CD14-positive monocyte (primary cell): ENCODE measurements around the gene PTPRD. TPM values are rescaled to one million over a fixed set of nuclear protein-coding genes. Genes with fewer than 3 reads are reported as not detected.

Experiments used
- DNase-seq, 3 donors: peaks; one replicate each; pipeline ENCODE4 v3.0.0-alpha.2; 2011 to 2022
- H2AFZ ChIP-seq: 2 replicates; pipeline ENCODE4 v1.6.0; 2012; ENCODE audit warnings: mild to moderate bottlenecking, low read depth, low read length, inconsistent platforms; ENCODE audit not compliant: insufficient read depth, poor library complexity, severe bottlenecking
- H3K27ac ChIP-seq, 2 donors: 1 replicate in 1 of 2; 2 replicates in 1 of 2; pipeline ENCODE4 v1.5.1; 2012 to 2013; ENCODE audit warnings: low read length in 2 of 2, control low read depth in 1 of 2, inconsistent platforms in 1 of 2, low read depth in 1 of 2, mild to moderate bottlenecking in 1 of 2
- H3K27me3 ChIP-seq, 2 donors: one replicate each; pipeline versions ENCODE4 v1.6.0 to v1.6.1; 2011 to 2013; ENCODE audit warnings: low read length in 2 of 2; ENCODE audit not compliant: control insufficient read depth in 2 of 2, insufficient read depth in 2 of 2
- H3K36me3 ChIP-seq, 2 donors: replicated peaks in 1 of 2; 1 replicate in 1 of 2; 2 replicates in 1 of 2; pipeline versions ENCODE4 v1.5.1 to v1.6.1; 2012 to 2013; ENCODE audit warnings: low read length in 2 of 2, control low read depth in 1 of 2, inconsistent platforms in 1 of 2, mild to moderate bottlenecking in 1 of 2; ENCODE audit not compliant: insufficient read depth in 2 of 2, control insufficient read depth in 1 of 2
- H3K4me1 ChIP-seq, 2 donors: 1 replicate in 1 of 2; 2 replicates in 1 of 2; pipeline versions ENCODE4 v1.5.1 to v1.6.1; 2012 to 2013; ENCODE audit warnings: low read length in 2 of 2, control low read depth in 1 of 2, inconsistent platforms in 1 of 2, mild to moderate bottlenecking in 1 of 2, moderate library complexity in 1 of 2; ENCODE audit not compliant: insufficient read depth in 2 of 2, control insufficient read depth in 1 of 2
- H3K4me2 ChIP-seq: replicated peaks from 2 replicates; pipeline ENCODE3; 2012; ENCODE audit warnings: low read length, moderate library complexity, mild to moderate bottlenecking; ENCODE audit not compliant: poor library complexity, severe bottlenecking; ENCODE audit errors: extremely low read depth
- H3K4me3 ChIP-seq, 3 experiments: fragments of 200-600 bp in 1 of 3; sonication (generic) in 1 of 3; replicated peaks in 1 of 3; 1 replicate in 2 of 3; 2 replicates in 1 of 3; pipeline ENCODE4 v1.5.1; 2011 to 2013; ENCODE audit warnings: low read length in 3 of 3, mild to moderate bottlenecking in 3 of 3, control low read depth in 2 of 3, low read depth in 2 of 3, inconsistent platforms in 1 of 3, moderate library complexity in 1 of 3
- H3K79me2 ChIP-seq: 2 replicates; pipeline ENCODE4 v1.6.0; 2012; ENCODE audit warnings: mild to moderate bottlenecking, control low read depth, inconsistent platforms, low read length, moderate library complexity; ENCODE audit not compliant: insufficient read depth
- H3K9ac ChIP-seq: 2 replicates; pipeline ENCODE4 v1.6.0; 2017; ENCODE audit warnings: low read length, mild to moderate bottlenecking; ENCODE audit not compliant: insufficient read depth, poor library complexity, severe bottlenecking
- H3K9me3 ChIP-seq, 2 donors: replicated peaks in 1 of 2; 1 replicate in 1 of 2; 2 replicates in 1 of 2; pipeline versions ENCODE4 v1.5.1 to v1.6.1; 2012 to 2013; ENCODE audit warnings: low read length in 2 of 2, control low read depth in 1 of 2; ENCODE audit not compliant: control insufficient read depth in 1 of 2, insufficient read depth in 1 of 2
- H4K20me1 ChIP-seq: 2 replicates; pipeline ENCODE4 v1.6.0; 2012; ENCODE audit warnings: mild to moderate bottlenecking, low read length, control low read depth, moderate library complexity; ENCODE audit not compliant: insufficient read depth
- H3K27ac Mint-ChIP-seq, 7 donors: one replicate each; pipeline ENCODE4 v1.8.0; 2020; ENCODE audit warnings: mild to moderate bottlenecking in 7 of 7, mixed read lengths in 7 of 7, moderate library complexity in 6 of 7, inconsistent platforms in 2 of 7
- H3K27me3 Mint-ChIP-seq, 3 donors: one replicate each; pipeline ENCODE4 v1.8.0; 2021 to 2022; ENCODE audit warnings: low read depth in 3 of 3, mild to moderate bottlenecking in 3 of 3, mixed read lengths in 3 of 3, moderate library complexity in 3 of 3, inconsistent platforms in 1 of 3
- H3K36me3 Mint-ChIP-seq, 2 donors: one replicate each; pipeline ENCODE4 v1.8.0; 2020; ENCODE audit warnings: mixed read lengths in 2 of 2, inconsistent platforms in 1 of 2, mild to moderate bottlenecking in 1 of 2
- H3K4me1 Mint-ChIP-seq: one replicate; pipeline ENCODE4 v1.8.0; 2020; ENCODE audit warnings: mild to moderate bottlenecking, mixed read lengths
- H3K4me3 Mint-ChIP-seq, 2 donors: one replicate each; pipeline ENCODE4 v1.8.0; 2020; ENCODE audit warnings: mild to moderate bottlenecking in 2 of 2, mixed read lengths in 2 of 2, moderate library complexity in 1 of 2
- H3K9me3 Mint-ChIP-seq, 7 donors: one replicate each; pipeline ENCODE4 v1.8.0; 2020 to 2022; ENCODE audit warnings: mixed read lengths in 7 of 7, mild to moderate bottlenecking in 6 of 7, moderate library complexity in 6 of 7, inconsistent platforms in 2 of 7
- WGBS: methylation state at CpG from one replicate; pipeline ENCODE4 v1.1.5; 2013; ENCODE audit warnings: missing lambda C conversion rate; ENCODE audit not compliant: insufficient coverage; 5-methylcytosine and 5-hydroxymethylcytosine counted together
- intact Hi-C, 2 donors: fragments of 100-400 bp; cut with micrococcal nuclease; formaldehyde crosslinking; loops; one replicate each; pipeline versions ENCODE4 v1.15.0 to v1.15.1; 2023
- polyA plus RNA-seq, 3 donors: library from polyadenylated mRNA; depleted of rRNA in 1 of 3; unstranded in 2 of 3; stranded (reverse) in 1 of 3; fragments of 300-500 nt in 2 of 3; fragments of >200 nt in 1 of 3; fragmentation: Illumina TruSeq in 2 of 3; gene quantifications; 1 replicate in 2 of 3; 2 replicates in 1 of 3; pipeline ENCODE4 v1.2.3, GENCODE V29; 2012 to 2021
- TF ChIP-seq, protein P1 (sequence below): fragments of 200-600 bp; IDR thresholded peaks from one replicate; pipeline ENCODE4 v1.8.0; 2022; ENCODE audit warnings: antibody characterized with exemption, mild to moderate bottlenecking

Gene PTPRD
- polyA plus RNA-seq, 3 donors = not detected

GRCh38 chr9:9286001-9286400 is 1326.8 kb downstream of the PTPRD start:
- no peak overlapping the region for H3K4me3 Mint-ChIP-seq
- H3K27me3 ChIP-seq = no peaks in the 10 kb centered on the region
- H3K4me1 Mint-ChIP-seq = no peaks in the 10 kb centered on the region
- no CpG with 5 or more reads among the region's 2 CpGs for WGBS
- H2AFZ ChIP-seq = no peak overlapping the region
- no peaks in the 10 kb centered on the region for H3K9me3 Mint-ChIP-seq
- no peaks in the 10 kb centered on the region for H3K9me3 ChIP-seq
- no peaks in the 10 kb centered on the region for H3K4me1 ChIP-seq
- TF ChIP-seq, protein P1, sequence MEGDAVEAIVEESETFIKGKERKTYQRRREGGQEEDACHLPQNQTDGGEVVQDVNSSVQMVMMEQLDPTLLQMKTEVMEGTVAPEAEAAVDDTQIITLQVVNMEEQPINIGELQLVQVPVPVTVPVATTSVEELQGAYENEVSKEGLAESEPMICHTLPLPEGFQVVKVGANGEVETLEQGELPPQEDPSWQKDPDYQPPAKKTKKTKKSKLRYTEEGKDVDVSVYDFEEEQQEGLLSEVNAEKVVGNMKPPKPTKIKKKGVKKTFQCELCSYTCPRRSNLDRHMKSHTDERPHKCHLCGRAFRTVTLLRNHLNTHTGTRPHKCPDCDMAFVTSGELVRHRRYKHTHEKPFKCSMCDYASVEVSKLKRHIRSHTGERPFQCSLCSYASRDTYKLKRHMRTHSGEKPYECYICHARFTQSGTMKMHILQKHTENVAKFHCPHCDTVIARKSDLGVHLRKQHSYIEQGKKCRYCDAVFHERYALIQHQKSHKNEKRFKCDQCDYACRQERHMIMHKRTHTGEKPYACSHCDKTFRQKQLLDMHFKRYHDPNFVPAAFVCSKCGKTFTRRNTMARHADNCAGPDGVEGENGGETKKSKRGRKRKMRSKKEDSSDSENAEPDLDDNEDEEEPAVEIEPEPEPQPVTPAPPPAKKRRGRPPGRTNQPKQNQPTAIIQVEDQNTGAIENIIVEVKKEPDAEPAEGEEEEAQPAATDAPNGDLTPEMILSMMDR = no peak
- H3K36me3 ChIP-seq = no peaks in the 10 kb centered on the region
- H3K4me3 ChIP-seq = no peak overlapping the region
- intact Hi-C loops = no loop called here
- no peak overlapping the region for H3K27ac Mint-ChIP-seq
- DNase-seq = no peak
- H3K27me3 Mint-ChIP-seq = no peaks in the 10 kb centered on the region
- H4K20me1 ChIP-seq = no peaks in the 10 kb centered on the region
- no peaks in the 10 kb centered on the region for H3K79me2 ChIP-seq
- H3K36me3 Mint-ChIP-seq = no peaks in the 10 kb centered on the region
- H3K27ac ChIP-seq = no peak overlapping the region
- no peak overlapping the region for H3K4me2 ChIP-seq
- H3K9ac ChIP-seq = no peak overlapping the region

DNA sequence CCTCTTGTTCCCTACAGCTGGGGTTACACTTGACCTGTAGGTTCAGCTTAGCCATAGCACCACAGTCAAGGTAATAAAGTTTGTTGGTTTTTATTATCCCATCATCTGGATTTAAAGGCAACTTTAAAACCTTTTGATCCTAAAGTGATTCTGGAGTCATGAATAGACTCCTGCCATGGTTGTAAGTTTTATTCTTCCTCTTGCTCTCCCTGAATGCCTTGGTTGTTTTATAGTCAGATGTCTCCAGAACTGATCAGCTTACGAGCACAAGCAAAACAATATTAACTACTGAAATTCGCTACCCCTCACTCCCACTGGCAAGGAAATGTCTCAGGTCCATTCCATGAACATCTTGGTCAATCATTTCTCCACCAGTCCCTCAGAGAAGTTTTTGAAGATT is 1328.6 kb downstream of the PTPRD start:
- H3K27ac Mint-ChIP-seq = no peak overlapping the region
- Histone ChIP-seq H3K9me3 (no peaks in the 10 kb centered on the region), H3K36me3 (no peaks in the 10 kb centered on the region), H3K27me3 (no peaks in the 10 kb centered on the region), H3K79me2 (no peaks in the 10 kb centered on the region), H3K4me2 (no peak overlapping the region), H3K9ac (no peak overlapping the region), H2AFZ (no peak overlapping the region), H3K4me3 (no peak overlapping the region), H4K20me1 (no peaks in the 10 kb centered on the region), H3K27ac (no peak overlapping the region), H3K4me1 (no peaks in the 10 kb centered on the region)
- no peak for DNase-seq
- intact Hi-C loops = no loop called here
- H3K9me3 Mint-ChIP-seq = no peaks in the 10 kb centered on the region
- WGBS = no CpG with 5 or more reads among the region's 2 CpGs
- H3K27me3 Mint-ChIP-seq = no peaks in the 10 kb centered on the region
- H3K4me1 Mint-ChIP-seq = no peaks in the 10 kb centered on the region
- no peak overlapping the region for H3K4me3 Mint-ChIP-seq
- TF ChIP-seq, protein P1 = no peak
- H3K36me3 Mint-ChIP-seq = no peaks in the 10 kb centered on the region
